Esophagus muscularis mucosa (tissue), 4 donors: ENCODE results near the gene SREBF2.

ENCODE experiments used
- CTCF ChIP-seq, 3 experiments: fragments of 200-600 bp in 2 of 3; fragments of 450-650 bp in 1 of 3; sonication (generic) in 2 of 3; IDR thresholded peaks; one replicate each; pipeline ENCODE4 v1.5.1; 2017 to 2019; ENCODE audit warnings: antibody characterized with exemption in 3 of 3, mild to moderate bottlenecking in 2 of 3, moderate library complexity in 1 of 3
- EP300 ChIP-seq: sonication (generic); formaldehyde crosslinking; IDR thresholded peaks from one replicate; pipeline ENCODE4 v1.6.1; 2017; ENCODE audit warnings: antibody characterized with exemption
- POLR2A ChIP-seq: fragments of 450-650 bp; IDR thresholded peaks from one replicate; pipeline ENCODE4 v1.6.1; 2017; ENCODE audit warnings: antibody characterized with exemption, moderate library complexity, mild to moderate bottlenecking, low read depth
- POLR2AphosphoS5 ChIP-seq, 2 donors: sonication (generic); formaldehyde crosslinking; IDR thresholded peaks; one replicate each; pipeline ENCODE4 v1.6.1; 2017; ENCODE audit warnings: antibody characterized with exemption in 2 of 2

DNA sequence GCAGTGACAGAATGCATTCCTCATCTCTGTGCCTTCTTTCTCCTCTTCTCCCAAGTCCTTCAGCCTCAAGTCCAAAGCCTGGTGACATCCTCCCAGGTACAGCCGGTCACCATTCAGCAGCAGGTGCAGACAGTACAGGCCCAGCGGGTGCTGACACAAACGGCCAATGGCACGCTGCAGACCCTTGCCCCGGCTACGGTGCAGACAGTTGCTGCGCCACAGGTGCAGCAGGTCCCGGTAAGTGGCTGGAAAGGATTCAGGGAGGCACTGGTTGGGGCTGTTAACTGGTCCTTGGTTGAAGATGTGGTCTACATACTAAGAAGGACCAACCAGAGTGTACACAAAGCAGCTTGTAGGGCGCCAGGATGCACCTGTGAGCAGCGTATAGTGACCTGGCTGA is 35.7 kb downstream of the SREBF2 start:
- TF ChIP-seq CTCF (IDR thresholded peaks at IDR 0.05): no peak
- TF ChIP-seq POLR2A: no peak
- TF ChIP-seq POLR2AphosphoS5 (IDR thresholded peaks at IDR 0.05): no peak
- no peak for TF ChIP-seq EP300
